SK-N-MC (cell line): ENCODE results near the gene GGA2.

ENCODE experiments used
- EZH2 ChIP-seq: fragments of 200-600 bp; sonication (generic); IDR thresholded peaks from one replicate; pipeline ENCODE4 v1.6.1; 2017; ENCODE audit warnings: antibody characterized with exemption
- POLR2AphosphoS5 ChIP-seq: IDR thresholded peaks from 2 replicates; pipeline ENCODE4 v1.6.1; 2012; ENCODE audit warnings: mild to moderate bottlenecking, low read depth, low read length, borderline replicate concordance

DNA sequence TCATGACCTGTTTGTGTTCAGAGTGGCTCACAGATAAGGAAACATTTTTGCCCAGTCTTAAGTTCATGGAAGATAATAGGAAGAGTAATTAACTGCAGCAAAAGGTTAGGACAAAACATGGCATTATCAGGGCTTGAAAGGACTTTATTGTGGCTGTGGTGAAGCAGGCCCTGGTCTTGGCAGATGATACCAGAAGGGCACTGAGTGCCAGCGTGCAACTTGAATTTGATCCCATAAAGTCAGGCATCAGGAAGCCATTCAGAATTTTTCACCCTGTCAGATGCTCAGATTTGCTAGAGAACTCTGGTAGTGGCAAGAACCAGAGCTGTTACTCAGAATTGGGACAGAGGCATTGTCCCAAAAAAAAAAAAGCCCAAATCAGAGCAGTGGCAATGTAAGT lies 46.1 kb downstream of the GGA2 start:
- TF ChIP-seq POLR2AphosphoS5 (no peak), EZH2 (no peak)
